ENCODE data around the gene TRIB2.

Gene TRIB2

DNA sequence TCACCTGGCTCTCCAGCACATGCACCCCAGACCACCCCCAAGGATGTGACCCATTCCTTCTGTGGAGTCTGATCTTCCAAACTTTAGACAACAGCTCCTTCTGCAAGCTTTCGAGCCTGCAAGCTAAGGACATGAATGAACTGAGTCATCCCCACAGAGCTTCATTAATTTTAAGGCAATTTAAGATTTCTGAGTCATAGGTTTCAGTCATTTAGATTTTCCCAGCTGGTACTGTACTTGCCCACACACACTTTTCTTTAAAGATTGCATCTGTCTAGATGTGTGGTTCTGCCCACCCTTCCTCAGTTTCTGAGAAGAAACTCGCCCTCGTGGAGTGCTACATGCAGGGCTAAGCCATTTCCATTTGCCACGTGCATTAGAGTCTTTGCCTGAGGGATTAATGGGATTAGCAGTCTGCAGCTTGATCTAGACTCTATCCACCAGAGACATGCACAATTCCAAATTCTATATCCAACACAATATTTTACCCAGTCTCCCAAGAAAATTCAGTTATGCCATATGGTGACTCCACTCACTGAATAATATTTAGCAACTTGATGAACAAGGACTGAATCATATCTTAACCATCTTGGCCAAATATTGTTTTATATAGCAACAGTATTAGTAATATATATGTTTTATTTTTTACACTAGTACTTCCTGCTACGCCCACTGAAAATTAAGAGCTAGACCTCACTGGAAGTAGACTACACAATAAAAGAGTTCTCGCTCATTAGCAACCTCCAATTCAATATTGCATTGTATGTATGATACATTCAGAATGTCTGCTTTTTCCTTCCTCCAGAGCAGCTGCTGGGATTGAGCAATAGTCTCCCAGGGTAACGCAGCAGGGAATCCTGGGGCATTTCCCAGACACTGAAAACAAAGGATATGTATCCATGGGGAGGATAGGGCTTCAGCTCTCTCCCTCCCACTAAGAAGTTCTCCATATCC, 14.3 kb upstream of the TRIB2 start:
- Histone ChIP-seq H3K9me3 (ENCODE audit: insufficient read depth, low read length) (no peaks in the 10 kb centered on the region), H3K4me3 (ENCODE audit: low read length) (no peak overlapping the region), H2AFZ (ENCODE audit: low read depth, low read length) (no peak overlapping the region), H3K27ac (ENCODE audit: low read length) (no peak overlapping the region), H3K79me2 (ENCODE audit: low read length) (no peaks in the 10 kb centered on the region), H3K27me3 (ENCODE audit: low read depth, low read length) (peaks cover 9% of the 10 kb centered on the region; the same call in 1 of the 2 replicates), H3K4me1 (ENCODE audit: low read length) (no peaks in the 10 kb centered on the region), H4K20me1 (ENCODE audit: insufficient read depth, low read length) (no peaks in the 10 kb centered on the region), H3K4me2 (ENCODE audit: low read length) (no peak overlapping the region), H3K9ac (ENCODE audit: low read length) (no peak overlapping the region), H3K36me3 (replicated peaks; ENCODE audit: low read depth, low read length) (no peaks in the 10 kb centered on the region)
- TF ChIP-seq EZH2phosphoT487 (IDR thresholded peaks at IDR 0.05; ENCODE audit: low read depth), result no peak
- TF ChIP-seq, protein P1, sequence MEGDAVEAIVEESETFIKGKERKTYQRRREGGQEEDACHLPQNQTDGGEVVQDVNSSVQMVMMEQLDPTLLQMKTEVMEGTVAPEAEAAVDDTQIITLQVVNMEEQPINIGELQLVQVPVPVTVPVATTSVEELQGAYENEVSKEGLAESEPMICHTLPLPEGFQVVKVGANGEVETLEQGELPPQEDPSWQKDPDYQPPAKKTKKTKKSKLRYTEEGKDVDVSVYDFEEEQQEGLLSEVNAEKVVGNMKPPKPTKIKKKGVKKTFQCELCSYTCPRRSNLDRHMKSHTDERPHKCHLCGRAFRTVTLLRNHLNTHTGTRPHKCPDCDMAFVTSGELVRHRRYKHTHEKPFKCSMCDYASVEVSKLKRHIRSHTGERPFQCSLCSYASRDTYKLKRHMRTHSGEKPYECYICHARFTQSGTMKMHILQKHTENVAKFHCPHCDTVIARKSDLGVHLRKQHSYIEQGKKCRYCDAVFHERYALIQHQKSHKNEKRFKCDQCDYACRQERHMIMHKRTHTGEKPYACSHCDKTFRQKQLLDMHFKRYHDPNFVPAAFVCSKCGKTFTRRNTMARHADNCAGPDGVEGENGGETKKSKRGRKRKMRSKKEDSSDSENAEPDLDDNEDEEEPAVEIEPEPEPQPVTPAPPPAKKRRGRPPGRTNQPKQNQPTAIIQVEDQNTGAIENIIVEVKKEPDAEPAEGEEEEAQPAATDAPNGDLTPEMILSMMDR (IDR thresholded peaks at IDR 0.05; ENCODE audit: low read depth, low read length), result no peak

DNA sequence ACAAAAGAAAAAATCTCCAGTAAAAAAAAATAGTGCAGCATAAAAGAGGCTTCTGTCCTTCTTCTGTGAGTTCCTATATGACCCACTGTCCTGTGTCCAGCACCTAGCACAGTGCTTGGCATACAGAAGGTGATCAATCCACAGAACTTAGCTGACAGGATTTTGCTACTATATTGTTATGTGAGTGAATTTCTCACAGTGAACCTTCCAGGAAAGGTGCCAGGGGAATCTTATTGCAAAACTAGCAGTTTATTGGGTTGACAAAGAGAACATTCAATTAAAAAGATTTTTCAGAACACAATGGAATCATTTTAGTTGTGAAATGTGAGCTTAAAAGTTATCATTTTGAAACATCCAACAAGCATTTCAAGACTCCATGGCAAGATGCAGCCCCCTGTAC, 12.4 kb upstream of the TRIB2 start:
- H3K36me3 ChIP-seq (replicated peaks; ENCODE audit: low read depth, low read length), result no peaks in the 10 kb centered on the region
- H3K79me2 ChIP-seq (ENCODE audit: low read length), result no peaks in the 10 kb centered on the region
- H3K4me2 ChIP-seq (ENCODE audit: low read length), result no peak overlapping the region
- H2AFZ ChIP-seq (ENCODE audit: low read depth, low read length), result no peak overlapping the region
- no peaks in the 10 kb centered on the region for H4K20me1 ChIP-seq (ENCODE audit: insufficient read depth, low read length)
- H3K27me3 ChIP-seq (ENCODE audit: low read depth, low read length), result peaks cover 9% of the 10 kb centered on the region; the same call in 1 of the 2 replicates
- no peak overlapping the region for H3K4me3 ChIP-seq (ENCODE audit: low read length)
- TF ChIP-seq, protein P1 (IDR thresholded peaks at IDR 0.05; ENCODE audit: low read depth, low read length), result no peak
- no peak for TF ChIP-seq EZH2phosphoT487 (IDR thresholded peaks at IDR 0.05; ENCODE audit: low read depth)
- no peak overlapping the region for H3K9ac ChIP-seq (ENCODE audit: low read length)
- no peak overlapping the region for H3K27ac ChIP-seq (ENCODE audit: low read length)
- no peaks in the 10 kb centered on the region for H3K4me1 ChIP-seq (ENCODE audit: low read length)
- no peaks in the 10 kb centered on the region for H3K9me3 ChIP-seq (ENCODE audit: insufficient read depth, low read length)

DNA sequence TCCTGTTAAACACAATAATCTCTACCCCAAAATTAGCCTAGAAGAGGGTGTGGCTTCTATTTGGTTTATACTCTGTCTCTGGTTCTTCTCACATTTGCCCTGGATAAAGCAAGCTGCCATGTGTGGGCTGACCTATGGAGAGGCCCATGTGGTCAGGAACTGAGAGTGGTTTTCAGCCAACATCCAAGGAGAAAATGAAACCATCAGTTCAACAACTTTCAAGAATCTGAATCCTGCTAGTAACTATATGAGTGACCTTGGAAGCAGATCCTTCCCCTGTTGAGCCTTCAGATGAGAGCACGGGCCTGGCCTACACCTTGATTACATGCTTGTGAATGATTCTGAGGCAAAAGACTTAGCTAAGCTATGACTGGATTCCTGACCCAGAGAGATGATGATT, 11.5 kb upstream of the TRIB2 start:
- Histone ChIP-seq H3K27me3 (ENCODE audit: low read depth, low read length) (peaks cover 7% of the 10 kb centered on the region; the same call in 1 of the 2 replicates), H3K9me3 (ENCODE audit: insufficient read depth, low read length) (no peaks in the 10 kb centered on the region), H3K27ac (ENCODE audit: low read length) (no peak overlapping the region), H3K9ac (ENCODE audit: low read length) (no peak overlapping the region), H3K79me2 (ENCODE audit: low read length) (no peaks in the 10 kb centered on the region), H3K4me3 (ENCODE audit: low read length) (no peak overlapping the region), H4K20me1 (ENCODE audit: insufficient read depth, low read length) (no peaks in the 10 kb centered on the region), H3K36me3 (replicated peaks; ENCODE audit: low read depth, low read length) (no peaks in the 10 kb centered on the region), H2AFZ (ENCODE audit: low read depth, low read length) (no peak overlapping the region), H3K4me1 (ENCODE audit: low read length) (no peaks in the 10 kb centered on the region), H3K4me2 (ENCODE audit: low read length) (no peak overlapping the region)
- TF ChIP-seq, protein P1 (IDR thresholded peaks at IDR 0.05; ENCODE audit: low read depth, low read length), result no peak
- no peak for TF ChIP-seq EZH2phosphoT487 (IDR thresholded peaks at IDR 0.05; ENCODE audit: low read depth)

DNA sequence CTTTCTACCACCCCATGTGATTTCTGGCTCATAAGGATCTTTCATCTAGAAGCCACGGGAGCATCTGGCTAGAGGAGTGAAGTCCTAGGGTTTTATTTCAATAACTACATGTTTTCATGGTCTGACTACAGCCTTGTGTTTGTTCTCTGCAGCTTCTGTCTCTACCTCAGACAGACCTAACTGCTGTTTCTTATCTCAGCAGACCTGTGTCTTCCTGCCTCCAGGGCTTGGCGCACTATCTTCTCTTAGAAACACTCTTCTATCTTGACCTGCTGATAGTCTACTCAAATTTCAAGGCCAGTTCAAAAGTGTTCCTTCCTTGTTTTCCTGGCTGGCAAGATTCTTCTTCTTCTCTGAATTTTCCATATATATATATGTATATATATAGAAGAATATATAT, 11.0 kb upstream of the TRIB2 start:
- no peaks in the 10 kb centered on the region for H3K79me2 ChIP-seq (ENCODE audit: low read length)
- no peak overlapping the region for H2AFZ ChIP-seq (ENCODE audit: low read depth, low read length)
- no peak overlapping the region for H3K4me2 ChIP-seq (ENCODE audit: low read length)

More for the DNA sequence above, 11.0 kb upstream of the TRIB2 start:
- Histone ChIP-seq H3K27ac (ENCODE audit: low read length) (no peak overlapping the region), H3K36me3 (replicated peaks; ENCODE audit: low read depth, low read length) (no peaks in the 10 kb centered on the region), H3K27me3 (ENCODE audit: low read depth, low read length) (peaks cover 1% of the 10 kb centered on the region; the same call in 1 of the 2 replicates), H3K9me3 (ENCODE audit: insufficient read depth, low read length) (no peaks in the 10 kb centered on the region), H3K4me3 (ENCODE audit: low read length) (no peak overlapping the region), H4K20me1 (ENCODE audit: insufficient read depth, low read length) (no peaks in the 10 kb centered on the region), H3K9ac (ENCODE audit: low read length) (no peak overlapping the region), H3K4me1 (ENCODE audit: low read length) (no peaks in the 10 kb centered on the region)
- no peak for TF ChIP-seq EZH2phosphoT487 (IDR thresholded peaks at IDR 0.05; ENCODE audit: low read depth)
- TF ChIP-seq, protein P1 (IDR thresholded peaks at IDR 0.05; ENCODE audit: low read depth, low read length), result no peak

All from OCI-LY3 (cell line).